PC-3 (cell line): ENCODE results near the gene BSN. TPM values are rescaled to one million over a fixed set of nuclear protein-coding genes. Genes with fewer than 3 reads are reported as not detected.
A peak's percentile ranks its signal among the peaks of the same experiment; 100 is the strongest.

Experiments used
- ATAC-seq: fragments of 200-7000 bp; cut with Tn5 transposase; 2 replicates; pipeline ENCODE4 v1.9.1; 2020; ENCODE audit warnings: mild to moderate bottlenecking, moderate library complexity
- BruUV-seq: library from RNA; stranded (reverse); fragments of 400-500 nt; replicated peaks from 2 replicates; lab custom pipeline; 2021; lab: Mats Ljungman, UMichigan
- CTCF ChIA-PET: fragments of 300-600 bp; sonication (Branson Sonifier 250); formaldehyde crosslinking; loops from one replicate; lab custom pipeline; 2022; ENCODE audit warnings: antibody characterized with exemption; lab: Charles Lee
- POLR2A ChIA-PET: fragments of 300-600 bp; sonication (Branson Sonifier 250); formaldehyde crosslinking; loops from one replicate; lab custom pipeline; 2022; ENCODE audit warnings: antibody characterized with exemption; ENCODE audit not compliant: unreplicated experiment; lab: Charles Lee
- DNase-seq: peaks from one replicate; pipeline ENCODE4 v3.0.0-alpha.2; 2015
- H2AFZ ChIP-seq: fragments of 300-600 bp; sonication (generic); 2 replicates; pipeline ENCODE4 v1.6.0; 2016; ENCODE audit warnings: antibody characterized with exemption, low read length
- H3F3A ChIP-seq: fragments of 300-600 bp; sonication (generic); one replicate; pipeline ENCODE4 v1.6.0; 2017; ENCODE audit warnings: antibody characterized with exemption, low read length, control low read depth, mild to moderate bottlenecking; ENCODE audit not compliant: unreplicated experiment
- H3K27ac ChIP-seq: fragments of 300-600 bp; sonication (generic); 2 replicates; pipeline ENCODE4 v1.5.1; 2016; ENCODE audit warnings: mild to moderate bottlenecking, low read length
- H3K27me3 ChIP-seq: fragments of 300-600 bp; sonication (generic); 2 replicates; pipeline ENCODE4 v1.6.1; 2016; ENCODE audit warnings: low read length, mixed read lengths
- H3K36me3 ChIP-seq: fragments of 300-600 bp; sonication (generic); 2 replicates; pipeline ENCODE4 v1.6.1; 2016; ENCODE audit warnings: low read depth, mixed run types, low read length, mixed read lengths
- H3K4me1 ChIP-seq: fragments of 300-600 bp; sonication (generic); 2 replicates; pipeline ENCODE4 v1.5.1; 2016; ENCODE audit warnings: low read length; ENCODE audit not compliant: insufficient read depth
- H3K4me2 ChIP-seq: fragments of 300-600 bp; sonication (generic); 2 replicates; pipeline ENCODE4 v1.6.0; 2016; ENCODE audit warnings: low read length
- H3K4me3 ChIP-seq: fragments of 300-600 bp; sonication (generic); 2 replicates; pipeline ENCODE4 v1.5.1; 2016; ENCODE audit warnings: mild to moderate bottlenecking, low read length, mixed read lengths
- H3K79me2 ChIP-seq: fragments of 300-600 bp; sonication (generic); 2 replicates; pipeline ENCODE4 v1.6.1; 2017; ENCODE audit warnings: low read length, mixed read lengths
- H3K9ac ChIP-seq: fragments of 300-600 bp; sonication (generic); 2 replicates; pipeline ENCODE4 v1.6.0; 2016; ENCODE audit warnings: mild to moderate bottlenecking, low read length
- H3K9me2 ChIP-seq: fragments of 300-600 bp; sonication (generic); replicated peaks from 2 replicates; pipeline ENCODE4 v1.6.1; 2016; ENCODE audit warnings: mixed run types, low read length, mixed read lengths
- H3K9me3 ChIP-seq: fragments of 300-600 bp; sonication (generic); 2 replicates; pipeline ENCODE4 v1.6.1; 2016; ENCODE audit warnings: low read length, mixed read lengths
- H4K20me1 ChIP-seq: fragments of 300-600 bp; sonication (generic); 2 replicates; pipeline ENCODE4 v1.6.1; 2016; ENCODE audit warnings: low read length, mixed read lengths
- CTCF ChIP-seq: fragments of 300-600 bp; sonication (generic); conservative IDR thresholded peaks from 2 replicates; pipeline ENCODE4 v1.5.1; 2017; ENCODE audit warnings: antibody characterized with exemption, low read depth, mild to moderate bottlenecking, low read length
- EZH2 ChIP-seq: fragments of 300-600 bp; sonication (generic); IDR thresholded peaks from one replicate; pipeline ENCODE4 v1.6.1; 2017; ENCODE audit warnings: antibody characterized with exemption, mild to moderate bottlenecking, low read length; ENCODE audit not compliant: unreplicated experiment
- EZH2phosphoT487 ChIP-seq: fragments of 300-600 bp; sonication (generic); IDR thresholded peaks from 2 replicates; pipeline ENCODE4 v1.6.1; 2018; ENCODE audit warnings: mild to moderate bottlenecking, antibody characterized with exemption, low read length, borderline replicate concordance
- intact Hi-C: fragments of 100-400 bp; cut with micrococcal nuclease; formaldehyde crosslinking; loops from 2 replicates; pipeline ENCODE4 v1.9.0; 2023
- total RNA-seq: library from RNA; depleted of rRNA; stranded (reverse); fragments of >200 nt; gene quantifications from 2 replicates; pipeline ENCODE4 v1.2.3, GENCODE V29; 2014

BSN gene
- total RNA-seq, 1 experiment from 2014 or later: 0.80 TPM

GRCh38 chr3:49665822-49666519 lies 111.7 kb downstream of the BSN start:
- TF ChIP-seq CTCF (no peak), EZH2 (no peak), EZH2phosphoT487 (no peak)
- Histone ChIP-seq H3K9me3 (no peaks in the 10 kb centered on the region), H3K4me1 (peaks cover 26% of the 10 kb centered on the region), H3K79me2 (no peaks in the 10 kb centered on the region), H3K27me3 (no peaks in the 10 kb centered on the region), H3K36me3 (no peaks in the 10 kb centered on the region), H3K9me2 (no peaks in the 10 kb centered on the region), H3K4me2 (no peak overlapping the region), H3K9ac (no peak overlapping the region), H2AFZ (no peak overlapping the region), H3F3A (peaks cover 4% of the 10 kb centered on the region), H3K4me3 (no peak overlapping the region), H4K20me1 (no peaks in the 10 kb centered on the region), H3K27ac (no peak overlapping the region)
- ChIA-PET POLR2A (no interaction called here), CTCF (no interaction called here)
- BruUV-seq: no TSS peak
- DNase-seq (no peak), ATAC-seq (no peak)
- intact Hi-C loops: no loop called here

GRCh38 chr3:49666592-49666991 lies 112.3 kb downstream of the BSN start:
- Histone ChIP-seq H3K79me2 (no peaks in the 10 kb centered on the region), H3K9ac (no peak overlapping the region), H3K27me3 (no peaks in the 10 kb centered on the region), H3K9me3 (no peaks in the 10 kb centered on the region), H3F3A (peaks cover 4% of the 10 kb centered on the region), H3K27ac (no peak overlapping the region), H3K4me3 (no peak overlapping the region), H3K4me1 (peaks cover 26% of the 10 kb centered on the region), H3K36me3 (no peaks in the 10 kb centered on the region), H4K20me1 (no peaks in the 10 kb centered on the region), H2AFZ (no peak overlapping the region), H3K4me2 (no peak overlapping the region), H3K9me2 (no peaks in the 10 kb centered on the region)
- DNase-seq: no peak
- POLR2A ChIA-PET: no interaction called here
- no peak for TF ChIP-seq EZH2
- TF ChIP-seq CTCF: no peak
- no peak for TF ChIP-seq EZH2phosphoT487
- intact Hi-C loops: no loop called here
- no peak for ATAC-seq
- BruUV-seq: no TSS peak
- CTCF ChIA-PET: no interaction called here

GRCh38 chr3:49667701-49668413 lies 113.6 kb downstream of the BSN start:
- no peak for DNase-seq
- intact Hi-C loops: no loop called here
- TF ChIP-seq EZH2phosphoT487: no peak
- TF ChIP-seq CTCF: no peak
- TF ChIP-seq EZH2: no peak
- ATAC-seq: no peak
- Histone ChIP-seq H3K9me2 (no peaks in the 10 kb centered on the region), H2AFZ (0 out of 2 replicates have a peak overlapping the region, but pooled peaks have one; percentile 19), H3F3A (peaks cover 4% of the 10 kb centered on the region), H4K20me1 (no peaks in the 10 kb centered on the region), H3K79me2 (no peaks in the 10 kb centered on the region), H3K27ac (peak overlapping the region; percentile 90), H3K4me3 (peak overlapping the region; percentile 15; the same call in 1 of the 2 replicates), H3K36me3 (no peaks in the 10 kb centered on the region), H3K9me3 (no peaks in the 10 kb centered on the region), H3K9ac (peak overlapping the region; percentile 43), H3K4me2 (peak overlapping the region; percentile 75), H3K27me3 (no peaks in the 10 kb centered on the region), H3K4me1 (peaks cover 26% of the 10 kb centered on the region)
- POLR2A ChIA-PET: no interaction called here
- BruUV-seq: no TSS peak
- CTCF ChIA-PET: no interaction called here
